HG03039 (cell line): ENCODE measurements around the gene RGS19.

Experiments
- ATAC-seq: cut with Tn5 transposase; IDR thresholded peaks from one replicate; pipeline ENCODE4 v1.9.1; 2021; ENCODE audit warnings: mild to moderate bottlenecking, moderate library complexity; ENCODE audit not compliant: unreplicated experiment

RGS19 gene

DNA sequence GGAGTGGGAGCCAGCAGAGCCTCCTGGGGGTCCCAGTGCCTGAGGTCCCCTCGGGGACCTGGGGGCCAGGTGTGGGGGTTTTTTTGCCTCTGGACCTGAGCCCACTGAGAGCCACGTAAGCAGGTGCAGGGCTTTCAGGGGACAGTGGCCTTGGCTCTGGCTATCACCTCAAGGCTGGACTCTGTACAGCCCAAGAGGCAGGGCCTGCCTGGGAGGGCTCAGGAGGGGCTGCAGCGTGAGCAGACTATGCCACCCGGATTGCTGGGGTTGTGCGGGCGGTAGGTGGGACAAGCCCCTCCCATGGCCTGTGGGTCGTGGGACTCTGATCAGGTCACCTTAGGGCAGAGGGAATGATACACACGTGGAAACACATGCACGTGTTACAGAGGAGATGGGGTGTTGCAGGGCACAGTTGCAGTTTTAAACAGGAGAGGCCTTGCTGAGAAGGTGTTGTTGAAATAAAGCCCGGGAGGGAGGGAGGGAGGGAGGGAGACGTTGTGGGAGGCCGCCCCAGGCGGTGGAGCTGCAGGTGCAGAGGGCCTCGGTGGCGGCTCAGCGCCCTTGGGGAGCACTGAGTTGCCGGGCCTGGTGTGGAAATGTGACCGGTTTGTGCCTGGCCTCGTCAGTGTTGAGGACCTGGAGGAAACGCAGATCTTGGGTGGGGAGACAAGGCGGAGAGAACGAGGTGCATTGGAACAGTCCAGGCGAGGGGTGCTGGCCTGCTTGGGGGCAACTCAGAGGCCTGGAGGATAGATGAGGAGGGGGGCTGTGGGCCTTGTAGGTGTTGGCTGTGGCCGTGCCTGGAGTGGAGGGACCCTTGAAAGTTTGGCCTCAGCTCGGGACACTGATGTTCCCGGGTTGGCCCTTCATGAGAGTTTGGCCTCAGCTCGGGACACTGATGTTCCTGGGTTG lies 14.0 kb downstream of the RGS19 start:
- ATAC-seq = no peak

DNA sequence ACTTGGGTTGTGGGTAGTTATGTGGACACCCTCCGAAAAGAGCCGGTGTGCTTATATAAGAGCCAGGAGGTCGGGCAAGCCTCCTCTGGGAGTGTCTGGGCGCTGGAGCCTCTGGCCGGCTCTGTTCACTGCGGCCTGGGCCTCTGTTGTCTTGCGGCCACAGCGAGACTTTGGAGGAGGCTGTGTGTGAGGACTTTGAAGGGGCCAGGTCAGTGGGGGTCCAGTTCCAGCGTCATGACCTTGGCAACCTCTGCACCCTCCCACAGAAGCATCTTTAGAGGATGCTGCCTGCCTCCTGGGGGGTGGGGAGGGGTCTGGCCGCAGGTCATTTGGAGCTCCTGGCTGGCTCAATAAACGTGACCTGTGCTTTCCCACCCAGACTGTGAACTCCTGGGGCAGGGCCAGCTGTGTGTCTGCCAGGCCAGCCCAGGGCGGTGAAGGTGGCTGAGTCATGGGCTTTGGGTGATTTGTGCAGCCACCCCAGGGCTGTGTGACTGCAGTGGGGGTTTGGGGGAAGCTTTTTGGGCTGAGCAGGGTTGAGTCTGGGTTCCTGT lies 15.1 kb downstream of the RGS19 start:
- ATAC-seq = no peak

DNA sequence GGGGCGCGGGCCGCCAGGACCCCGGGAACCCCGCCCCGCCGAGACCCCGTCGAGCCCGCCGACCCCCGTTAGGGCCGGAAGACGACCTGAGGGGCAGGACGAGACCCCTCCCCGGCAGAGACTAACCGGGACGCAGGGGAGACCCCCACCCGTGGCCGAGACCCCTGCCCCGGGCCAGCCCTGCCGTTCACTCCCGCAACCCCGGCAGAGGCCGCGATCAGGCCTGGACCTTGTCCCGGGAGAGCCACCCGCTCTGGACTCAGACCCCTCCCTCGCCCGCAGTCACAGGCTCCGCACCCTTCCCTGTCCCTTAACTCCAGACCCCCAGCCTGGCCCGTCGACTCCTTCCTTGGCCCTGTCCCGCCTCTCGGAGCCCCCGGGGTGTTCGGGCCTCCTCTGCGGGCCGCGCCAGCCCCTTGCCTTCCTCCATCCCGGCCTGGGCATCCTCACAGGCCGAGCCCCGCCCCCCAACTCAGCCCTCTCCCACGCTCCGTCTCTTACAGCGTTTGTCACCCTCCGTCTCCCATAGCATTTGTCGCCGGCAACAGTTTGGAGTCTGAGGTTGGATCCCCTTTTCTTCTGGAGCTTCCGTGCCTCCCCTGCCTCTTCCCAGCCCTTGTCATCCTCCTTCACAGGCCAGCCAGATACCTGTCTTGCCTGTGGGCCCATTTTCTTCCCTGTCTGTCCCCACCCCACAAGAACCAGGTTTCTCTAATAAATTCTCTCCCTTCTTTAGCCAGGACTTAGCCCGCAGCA lies 15.8 kb downstream of the RGS19 start:
- ATAC-seq = no peak

DNA sequence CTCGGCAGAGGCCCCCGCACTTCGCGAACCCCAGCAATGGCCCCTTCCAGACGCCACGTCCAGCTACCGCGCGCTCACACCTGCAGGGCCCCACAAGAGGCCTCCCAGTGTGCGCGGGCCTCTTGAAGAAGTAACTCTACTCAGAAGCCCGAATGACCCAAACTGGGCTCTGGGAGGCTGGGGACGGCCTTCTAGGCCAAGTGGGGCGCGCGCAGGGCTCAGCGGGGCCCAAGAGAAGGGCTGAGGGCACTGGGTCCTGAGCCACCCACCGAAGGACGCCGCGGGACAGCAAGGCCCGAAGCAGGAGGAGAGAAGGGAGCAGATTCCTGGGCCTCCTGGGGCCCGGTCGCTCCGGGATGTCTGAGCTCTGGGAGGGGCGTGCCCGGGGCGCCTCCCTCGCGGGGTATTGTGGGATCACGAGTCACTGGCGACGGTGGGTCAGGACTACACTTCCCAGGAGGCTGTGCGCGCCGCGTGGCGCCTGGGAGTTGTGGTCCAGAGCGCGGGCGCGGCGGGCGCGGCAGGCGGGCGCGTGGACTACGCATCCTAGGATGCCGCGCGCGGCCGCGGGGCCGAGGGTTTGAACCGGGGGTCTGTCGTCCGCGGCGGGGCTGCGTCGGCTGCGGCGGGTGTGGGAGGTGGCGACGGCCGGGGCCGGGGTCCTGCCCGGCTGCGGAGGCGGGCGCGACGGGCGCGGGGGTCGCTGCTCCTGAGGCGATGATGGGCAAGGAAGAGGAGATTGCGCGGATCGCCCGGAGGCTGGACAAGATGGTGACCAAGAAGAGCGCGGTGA lies 16.5 kb downstream of the RGS19 start, which contains the start of gene TCEA2:
TCEA2 (plus strand) TSS at position 603 of the 793 bp plus-strand sequence; CDS start at position 718, 115 bp downstream.
- peak; percentile 66 for ATAC-seq

DNA sequence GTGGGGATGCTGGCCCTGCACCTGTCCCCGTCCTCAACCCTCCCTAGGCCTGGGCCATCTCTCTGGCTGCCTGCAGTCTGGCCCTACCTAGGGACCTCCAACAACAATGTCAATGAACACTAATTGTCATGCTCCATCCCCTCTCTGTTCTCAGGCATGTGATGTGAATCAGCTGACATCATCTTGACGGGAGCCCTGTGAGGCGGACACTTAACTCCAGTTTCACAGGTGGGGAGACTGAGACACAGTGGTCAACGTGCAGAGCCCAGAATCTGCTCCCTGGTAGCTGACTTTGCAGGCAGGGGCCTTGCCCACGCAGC lies 17.1 kb downstream of the RGS19 start:
- no peak for ATAC-seq

DNA sequence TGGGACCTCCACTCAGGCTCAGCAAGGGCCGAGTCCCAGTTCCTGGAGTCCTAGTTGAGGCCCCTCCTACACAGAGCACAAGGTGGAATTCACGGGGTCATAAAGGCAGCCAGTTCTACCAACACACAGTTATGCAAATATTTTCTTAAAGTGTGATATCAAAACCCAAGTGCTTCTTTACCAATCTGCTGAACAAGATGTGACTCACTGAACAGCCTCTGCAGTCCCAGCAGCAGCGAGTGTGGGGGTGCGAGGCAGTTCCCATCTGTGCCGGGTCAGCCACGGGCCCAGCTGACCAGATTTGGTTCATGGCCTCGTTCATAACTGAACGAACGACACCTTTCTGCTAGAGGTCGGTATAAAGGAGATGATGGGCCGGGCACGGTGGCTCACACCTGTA lies 20.8 kb downstream of the RGS19 start:
- ATAC-seq = no peak

DNA sequence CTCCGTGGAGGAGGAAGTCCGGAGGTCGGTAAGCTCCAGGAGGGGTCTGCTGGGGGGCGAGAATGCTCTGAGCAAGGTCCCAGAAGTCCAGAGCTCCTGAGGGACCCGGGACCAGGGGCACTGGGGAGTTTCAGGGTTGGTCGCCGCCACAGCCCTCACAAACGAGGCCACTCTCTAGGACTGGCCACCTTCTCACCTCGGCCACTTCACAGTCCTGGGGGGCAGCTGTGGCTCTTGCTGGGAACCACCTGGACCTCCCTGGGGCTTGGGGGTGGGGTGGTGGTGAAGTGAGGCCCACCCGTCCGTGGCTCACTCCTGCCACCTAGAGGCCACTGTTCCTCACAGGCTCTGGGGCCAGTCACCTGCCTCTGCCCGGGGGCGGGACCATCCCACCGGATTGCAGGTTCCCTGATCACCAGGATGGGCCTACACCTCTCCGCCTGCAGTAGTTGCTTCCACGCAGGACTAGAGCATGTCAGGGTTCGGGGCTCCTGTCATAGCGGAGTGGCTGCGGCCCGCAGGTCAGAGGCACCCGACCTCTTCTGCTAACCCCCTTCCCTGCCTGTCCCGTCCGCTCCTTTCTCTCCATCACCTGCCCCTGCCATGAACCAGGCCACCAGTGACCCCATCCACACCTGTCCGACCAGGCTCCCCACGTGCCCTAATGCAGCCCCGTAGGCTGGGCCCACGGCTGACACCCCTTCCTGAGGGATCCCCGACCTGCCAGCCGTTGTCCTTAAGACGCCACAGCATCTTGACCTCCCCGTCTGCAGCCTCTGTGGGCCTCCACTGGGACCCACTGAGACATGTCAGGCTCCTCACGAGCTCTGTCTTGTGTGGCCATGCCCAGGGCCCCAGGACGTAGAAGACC lies 21.5 kb downstream of the RGS19 start:
- no peak for ATAC-seq

DNA sequence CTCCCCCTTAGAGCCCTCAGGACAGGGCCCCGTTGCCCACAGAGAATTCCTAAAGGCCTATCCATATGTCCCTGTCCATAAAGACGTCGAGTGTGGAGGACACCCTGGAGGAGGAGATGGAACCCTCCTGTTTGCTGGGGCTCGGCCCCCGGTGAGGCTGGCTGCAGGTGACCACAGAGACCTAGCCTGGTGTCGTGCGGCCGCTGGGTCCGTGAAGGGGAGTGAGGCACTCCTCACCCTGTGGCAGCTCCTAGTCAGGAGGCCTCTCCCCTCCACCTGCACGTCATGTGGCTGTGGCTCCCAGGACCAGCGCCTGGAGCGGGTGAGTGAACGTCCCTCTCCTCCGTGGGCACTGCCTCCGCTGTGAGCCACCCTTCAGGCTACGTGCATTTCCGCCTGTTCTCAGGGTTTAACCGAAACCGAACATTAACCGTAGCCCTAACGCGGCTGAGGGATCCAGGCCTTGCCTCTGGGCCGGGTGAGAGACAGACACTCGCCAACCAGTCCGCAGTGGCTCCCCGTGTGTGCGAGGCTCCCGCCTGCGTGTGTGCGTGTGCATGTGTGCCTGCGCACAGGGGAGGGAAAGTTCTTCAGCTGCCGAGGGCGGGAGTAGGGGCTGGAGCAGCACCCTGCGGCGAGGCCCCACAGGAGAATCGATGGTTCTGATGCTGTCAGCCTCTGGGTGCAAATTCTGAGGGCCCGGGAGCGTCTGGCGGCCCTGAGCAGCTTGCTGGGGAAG lies 22.3 kb downstream of the RGS19 start:
- no peak for ATAC-seq

DNA sequence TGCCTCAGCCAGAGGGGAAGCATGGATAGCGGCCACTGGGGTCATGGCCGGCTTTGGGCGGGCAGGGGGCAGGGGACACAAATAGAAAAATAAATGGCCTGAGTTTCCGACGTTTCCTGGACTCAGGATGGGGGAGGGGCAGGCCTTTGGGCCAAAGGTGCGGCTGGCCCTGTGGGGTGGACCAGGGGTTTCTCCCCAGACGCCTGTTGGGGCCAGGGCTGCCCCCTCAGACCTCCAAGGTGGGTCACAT lies 22.8 kb downstream of the RGS19 start:
- ATAC-seq = no peak

DNA sequence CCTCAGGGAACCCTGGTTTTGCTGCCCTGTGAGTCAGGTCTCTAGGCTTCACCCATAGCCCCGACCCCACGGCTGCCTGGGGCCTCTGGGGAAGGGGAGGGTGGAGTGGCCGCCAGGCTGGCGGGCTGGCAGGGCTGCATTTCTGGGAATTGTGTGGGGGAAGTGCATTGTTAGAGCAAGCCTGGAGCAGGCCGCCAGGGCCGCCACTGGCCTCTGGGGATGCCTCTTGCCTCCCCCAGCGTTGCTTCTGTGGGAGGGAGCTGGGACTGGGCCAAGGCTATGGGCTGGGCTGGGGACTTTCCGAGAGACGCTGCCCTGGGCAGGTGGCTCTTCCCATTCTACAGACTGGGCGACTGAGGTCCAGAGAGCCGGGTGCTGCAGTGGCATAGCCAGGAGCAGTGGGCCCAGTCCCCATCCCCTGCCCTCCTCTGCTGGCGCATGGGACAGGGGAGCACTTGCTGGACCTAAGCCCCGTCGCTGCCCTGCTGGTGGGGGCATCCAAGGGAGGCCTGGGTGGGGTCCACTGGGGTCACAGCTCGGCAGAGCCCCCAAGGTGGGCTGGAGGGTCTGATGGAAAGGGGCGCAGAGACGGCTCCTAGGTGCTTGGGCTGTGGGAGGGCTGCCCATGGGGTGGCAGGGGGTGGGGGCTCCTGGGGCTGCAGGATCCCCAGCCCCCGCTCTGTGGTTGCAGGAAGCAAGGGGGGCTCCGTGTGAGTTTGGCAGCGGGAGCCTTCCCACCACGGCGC lies 23.3 kb downstream of the RGS19 start:
- ATAC-seq = no peak

DNA sequence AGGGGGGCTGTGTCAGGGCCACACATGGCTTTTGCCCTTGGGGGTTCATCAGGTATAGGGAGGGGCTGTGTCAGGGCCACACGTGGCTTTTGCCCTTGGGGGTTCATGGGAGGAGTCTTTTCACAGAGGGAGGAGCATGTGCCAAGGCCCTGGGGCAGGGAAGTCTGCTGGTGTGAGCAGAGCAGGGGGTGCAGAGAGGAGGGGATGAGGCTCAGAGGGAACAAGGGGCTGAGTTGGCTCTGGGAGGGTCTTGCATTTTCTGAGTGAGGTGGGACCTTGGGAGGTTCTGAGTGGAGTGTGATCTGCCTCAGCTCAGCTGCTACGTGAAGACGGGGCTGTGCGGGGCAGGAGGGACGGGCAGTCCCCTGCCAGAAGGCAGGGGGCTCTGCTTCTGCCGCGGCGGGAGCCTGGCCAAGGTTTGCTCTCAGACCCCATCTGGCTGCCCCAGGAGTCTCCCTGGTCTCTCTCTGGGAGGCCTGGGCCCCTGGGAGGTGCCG lies 23.9 kb downstream of the RGS19 start:
- no peak for ATAC-seq

DNA sequence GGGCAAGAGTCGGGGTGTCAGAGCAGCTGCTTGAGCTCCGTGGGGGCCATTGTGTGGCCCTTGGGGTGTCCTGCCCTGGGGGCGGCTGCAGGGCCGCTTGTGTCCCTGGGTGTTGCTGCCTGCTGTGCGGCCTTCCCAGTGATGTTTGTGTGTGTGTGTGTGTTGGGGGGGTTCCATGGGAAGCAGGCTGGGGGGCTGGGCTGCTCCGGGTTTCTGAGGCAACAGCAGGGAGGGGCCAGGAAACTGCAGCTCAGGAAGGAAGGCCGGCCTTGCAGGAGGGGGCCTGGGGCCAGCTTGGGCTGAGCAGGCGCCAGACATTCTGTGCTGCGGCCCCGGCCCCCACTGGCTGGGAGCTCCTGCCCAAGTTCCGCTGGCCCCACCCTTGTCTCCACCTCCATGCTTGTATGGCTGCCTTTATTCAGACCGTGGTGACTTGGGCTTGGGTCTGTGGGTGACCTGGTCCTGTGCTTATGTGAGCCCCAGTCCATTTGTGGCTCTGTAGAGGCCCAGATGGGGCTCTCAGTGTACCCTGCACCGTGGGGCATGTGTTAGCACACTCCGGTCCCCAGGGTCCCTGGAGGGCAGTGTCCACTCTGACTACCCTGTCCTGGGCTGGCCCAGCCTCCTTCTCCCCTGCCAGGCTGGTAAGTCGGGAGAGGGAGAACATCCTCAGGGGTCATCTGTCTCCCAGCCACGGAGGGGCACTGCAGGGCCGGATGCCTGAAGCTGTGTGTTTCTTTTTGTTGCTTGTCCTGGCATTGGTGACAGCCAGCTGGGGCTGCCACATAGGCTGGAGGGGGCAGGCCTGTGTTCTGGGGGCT lies 25.3 kb downstream of the RGS19 start:
- no peak for ATAC-seq

DNA sequence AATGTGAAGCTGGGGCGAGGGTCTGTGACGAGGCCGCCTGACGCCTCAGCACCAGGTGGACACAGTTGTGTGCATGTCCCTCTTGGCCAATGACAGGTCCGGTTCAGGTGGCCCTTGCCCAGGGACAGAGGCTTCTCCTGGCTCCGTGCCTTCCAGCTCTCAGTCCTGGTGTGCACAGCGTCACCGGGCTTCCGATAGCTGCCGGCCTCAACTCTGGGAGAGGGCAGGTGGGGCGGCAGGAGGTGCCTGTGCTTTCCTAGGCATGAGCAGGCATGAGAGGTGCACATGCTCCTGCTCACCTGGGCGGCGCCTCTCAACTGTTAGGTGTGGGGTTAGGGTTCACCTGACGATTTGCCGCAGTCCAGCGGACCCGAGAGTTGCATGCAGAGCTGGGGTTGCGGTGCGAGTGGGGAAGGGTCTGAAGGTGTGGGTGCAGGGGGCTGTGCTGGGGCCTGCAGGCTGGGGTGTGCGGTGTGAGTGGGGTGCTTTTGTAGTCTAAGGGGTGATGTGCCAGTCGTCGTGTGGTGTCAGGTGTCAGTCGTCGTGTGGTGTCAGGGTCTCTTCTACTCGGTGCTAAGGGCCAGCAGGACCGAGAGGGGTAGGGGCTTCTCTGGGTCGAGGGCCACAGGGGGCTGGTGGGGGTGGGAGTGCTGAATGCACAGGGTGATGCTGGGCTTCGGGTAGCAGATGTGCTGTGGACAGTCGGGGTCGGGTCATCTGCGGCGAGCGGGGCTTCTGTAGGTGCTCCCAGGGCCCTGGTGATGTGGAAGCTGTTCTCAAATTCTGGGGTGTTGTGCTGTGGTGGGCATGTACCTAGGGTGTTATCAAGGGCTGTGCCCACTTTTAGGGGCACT lies 26.1 kb downstream of the RGS19 start:
- ATAC-seq = no peak

DNA sequence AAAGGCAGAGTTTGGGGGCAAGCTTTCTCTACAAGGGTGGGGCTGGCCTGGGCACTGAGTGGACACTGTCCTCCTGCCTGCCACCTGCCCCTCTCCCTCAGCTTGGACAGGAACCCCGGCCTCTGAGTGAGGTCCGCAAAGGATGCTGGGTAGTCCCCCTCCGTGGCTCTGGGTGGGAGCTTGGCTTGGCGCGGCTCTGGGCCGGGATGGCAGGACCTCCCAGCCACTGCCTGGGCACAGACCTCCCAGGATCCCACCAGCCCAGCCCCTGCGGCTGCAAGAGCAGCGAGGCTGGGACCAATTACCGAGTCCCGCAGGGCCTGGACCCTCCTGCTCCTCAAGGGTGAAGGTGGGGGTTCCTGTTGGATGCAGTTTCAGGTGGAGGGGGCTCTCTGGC lies 27.0 kb downstream of the RGS19 start:
- ATAC-seq = no peak

DNA sequence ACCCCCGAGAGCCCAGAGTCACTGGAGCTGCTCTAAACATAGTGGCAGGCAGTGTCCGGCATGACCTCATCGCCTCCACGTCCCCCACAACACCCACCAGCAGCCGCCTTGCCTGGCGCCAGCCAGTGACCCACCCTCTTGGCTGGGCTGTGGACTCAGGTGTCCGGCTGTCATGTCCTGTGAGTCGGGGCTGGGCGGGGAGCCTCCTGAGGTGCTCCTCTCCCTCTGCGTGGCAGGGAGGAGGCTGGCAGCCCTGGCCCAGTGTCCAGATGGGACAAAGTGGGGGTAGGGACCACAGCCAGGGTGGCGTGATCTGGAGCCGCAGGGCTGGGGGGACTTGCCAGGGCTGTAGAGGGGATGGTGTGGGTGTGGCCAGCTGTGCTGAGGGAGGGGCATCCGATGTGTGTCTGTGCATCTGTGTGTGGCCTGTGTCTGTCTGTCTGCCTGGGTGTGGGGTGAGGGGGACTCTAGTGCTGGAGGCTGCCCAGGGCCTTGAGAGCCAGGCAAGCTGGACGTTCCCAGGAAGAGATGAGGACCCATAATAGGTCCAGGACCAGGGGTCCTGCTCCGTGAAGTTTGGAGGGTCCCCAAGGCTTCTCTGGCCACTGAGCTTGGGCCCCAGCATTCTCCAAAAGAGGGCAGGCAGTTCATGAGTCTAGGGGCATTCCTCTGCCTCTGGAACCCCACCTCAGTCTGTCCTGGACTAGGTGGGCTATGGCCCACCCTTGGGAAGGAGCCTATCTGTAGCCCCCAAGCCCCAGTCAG lies 27.6 kb downstream of the RGS19 start:
- ATAC-seq = no peak

DNA sequence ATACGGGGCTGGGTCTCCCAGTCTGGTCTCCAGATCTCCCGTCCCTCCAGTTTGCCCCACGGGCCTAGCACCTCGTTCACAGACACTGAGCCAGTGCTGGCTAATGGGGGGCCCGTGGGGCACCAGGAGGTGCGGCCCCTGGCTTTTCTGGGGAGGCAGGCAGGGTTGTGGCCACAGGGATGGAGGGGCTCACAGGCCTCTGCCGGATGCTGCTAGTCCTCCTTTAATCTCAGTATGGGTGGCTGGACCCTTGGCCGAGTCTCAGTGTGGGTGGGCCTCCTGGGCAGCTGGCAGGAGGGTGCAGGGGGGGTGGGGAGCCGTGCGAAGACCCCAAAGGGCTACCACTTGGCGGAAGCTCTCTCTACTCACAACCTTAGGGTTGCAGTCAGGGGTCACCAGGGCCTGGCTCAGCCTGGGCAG lies 28.3 kb downstream of the RGS19 start:
- no peak for ATAC-seq
